ENCODE data around the gene ATG7.

DNA sequence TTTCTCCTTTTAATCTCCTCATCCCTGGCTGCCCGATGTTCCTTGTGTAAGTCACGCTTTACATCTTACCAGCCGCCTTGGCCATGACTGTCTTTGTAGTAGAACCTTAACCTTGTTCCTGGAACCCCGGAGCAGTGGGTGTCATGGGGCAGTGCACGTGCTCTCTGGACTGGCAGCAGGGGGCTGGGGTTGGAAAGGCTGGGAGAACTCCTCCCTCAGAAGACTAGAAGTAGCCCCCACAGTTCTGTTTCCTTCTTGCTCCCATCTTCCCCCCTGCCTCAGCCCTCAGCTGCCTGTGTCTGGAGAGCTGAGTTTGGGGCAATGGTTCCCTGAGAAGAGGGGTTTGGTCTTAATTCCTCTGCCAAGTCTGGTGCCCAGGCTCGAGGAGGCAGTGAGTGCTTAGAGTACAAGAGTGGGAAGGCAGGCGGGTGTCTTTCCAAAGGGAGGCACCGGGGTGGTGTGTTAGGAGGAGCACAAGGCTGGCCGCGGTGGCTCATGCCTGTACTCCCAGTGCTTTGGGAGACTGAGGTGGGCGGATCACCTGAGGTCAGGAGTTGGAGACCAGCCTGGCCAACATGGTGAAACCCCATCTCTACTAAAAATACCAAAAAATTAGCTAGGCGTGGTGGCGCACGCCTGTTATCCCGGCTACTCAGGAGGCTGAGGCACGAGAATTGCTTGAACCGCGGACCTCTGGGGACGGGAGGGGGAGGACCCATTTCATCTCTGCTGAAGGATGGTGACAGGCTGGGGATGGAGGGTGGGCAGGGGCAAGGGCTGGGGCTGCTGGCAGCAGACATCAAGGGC lies 271.1 kb downstream of the ATG7 start:
- no peak for TF ChIP-seq CTCF (IDR thresholded peaks at IDR 0.05)
- TF ChIP-seq POLR2A (IDR thresholded peaks at IDR 0.05), result no peak

All from heart left ventricle (tissue), 13 donors.